ENCODE results near the gene PSMB7.

- no peak for TF ChIP-seq CREB1 (IDR thresholded peaks at IDR 0.05; ENCODE audit: low read depth)
- no peak for TF ChIP-seq YY1 (IDR thresholded peaks at IDR 0.05; ENCODE audit: low read depth)
- no peak for TF ChIP-seq MAX (IDR thresholded peaks at IDR 0.05)
These were observed 50.2 kb downstream of the PSMB7 start for GRCh38 chr9:124365036-124365435.
